ENCODE measurements around the gene FAM219B. TPM values are rescaled to one million over a fixed set of nuclear protein-coding genes. Genes with fewer than 3 reads are reported as not detected.

FAM219B gene
- total and polyA plus RNA-seq, 10 of the 15 experiments (the other 5 are each of a cell fraction or from before 2014, with no cell fraction given): 7.6 to 53.2 (median 29.4) TPM

GRCh38 chr15:74906067-74906449 is 593 bp downstream of the FAM219B start:
- Histone ChIP-seq H3K9me3 (replicated peaks; ENCODE audit: control insufficient read depth, insufficient read depth, low read length) (no peaks in the 10 kb centered on the region), H3K27ac (ENCODE audit: control insufficient read depth, insufficient read depth) (peak overlapping the region; percentile 76), H3K4me1 (ENCODE audit: control insufficient read depth, insufficient read depth, low read length) (peaks cover 6% of the 10 kb centered on the region), H3K9ac (ENCODE audit: control insufficient read depth, insufficient read depth, low read length) (peak overlapping the region; percentile 83), H3K79me2 (ENCODE audit: control insufficient read depth, insufficient read depth, low read length) (peaks cover 15% of the 10 kb centered on the region), H3K36me3 (ENCODE audit: control insufficient read depth in 2 of 2, insufficient read depth in 2 of 2, low read length in 1 of 2) (peaks cover 6 to 15% of the 10 kb centered on the region in 2 experiments; a peak in 3 of 4 replicates), H3K27me3 (replicated peaks in 1 of 2; ENCODE audit: control insufficient read depth in 2 of 2, insufficient read depth in 2 of 2, low read length in 1 of 2) (no peaks in the 10 kb centered on the region), H3K4me3 (peak overlapping the region; percentile 97), H2AFZ (ENCODE audit: control insufficient read depth, low read depth, low read length) (peak overlapping the region; percentile 97), H3K4me2 (ENCODE audit: control insufficient read depth, insufficient read depth) (peak overlapping the region; percentile 65), H4K20me1 (ENCODE audit: control insufficient read depth, insufficient read depth) (no peaks in the 10 kb centered on the region)
- BruUV-seq (replicated peaks): no TSS peak
- RAD21 ChIA-PET (ENCODE audit: unreplicated experiment): interaction anchor here (0.9 to 3.5 kb wide), 12 partner anchors 9 to 272 kb away, joined by 3 to 26 read pairs (median 6); partner anchors contain the start of gene ULK3
- intact Hi-C loops (cut with micrococcal nuclease; ENCODE audit: unreplicated experiment): no loop called here
- peak; percentile 54 for ATAC-seq
- in situ Hi-C loops (cut with MboI): no loop called here
- DNase-seq (ENCODE audit: low read depth, low spot score): no peak
- no peak for FAIRE-seq
- CTCF ChIA-PET: interaction anchor here (0.6 to 6.4 kb wide), 18 partner anchors 8 to 274 kb away, joined by 3 to 32 read pairs (median 4); no protein-coding TSS in a partner anchor
- WGBS (ENCODE audit: insufficient coverage, insufficient replicate concordance, low lambda C conversion rate, missing lambda C conversion rate): 0% methylated on average over 20 of the region's 20 CpGs
- TF ChIP-seq SMARCA5 (IDR thresholded peaks at IDR 0.05) (no peak), NBN (IDR thresholded peaks at IDR 0.05) (peak; percentile 11; the same call in 1 of the 2 replicates)
- POLR2A ChIA-PET: interaction anchor here (0.5 to 1.7 kb wide), 17 partner anchors 9 to 545 kb away, joined by 3 to 9 read pairs (median 4); partner anchors contain the start of gene SIN3A
- SMC1A ChIA-PET (ENCODE audit: uncharacterized antibody, unreplicated experiment): interaction anchor here (1.0 to 2.5 kb wide), 9 partner anchors 17 to 126 kb away, joined by 3 to 14 read pairs (median 4); partner anchors contain the start of gene MPI

DNA sequence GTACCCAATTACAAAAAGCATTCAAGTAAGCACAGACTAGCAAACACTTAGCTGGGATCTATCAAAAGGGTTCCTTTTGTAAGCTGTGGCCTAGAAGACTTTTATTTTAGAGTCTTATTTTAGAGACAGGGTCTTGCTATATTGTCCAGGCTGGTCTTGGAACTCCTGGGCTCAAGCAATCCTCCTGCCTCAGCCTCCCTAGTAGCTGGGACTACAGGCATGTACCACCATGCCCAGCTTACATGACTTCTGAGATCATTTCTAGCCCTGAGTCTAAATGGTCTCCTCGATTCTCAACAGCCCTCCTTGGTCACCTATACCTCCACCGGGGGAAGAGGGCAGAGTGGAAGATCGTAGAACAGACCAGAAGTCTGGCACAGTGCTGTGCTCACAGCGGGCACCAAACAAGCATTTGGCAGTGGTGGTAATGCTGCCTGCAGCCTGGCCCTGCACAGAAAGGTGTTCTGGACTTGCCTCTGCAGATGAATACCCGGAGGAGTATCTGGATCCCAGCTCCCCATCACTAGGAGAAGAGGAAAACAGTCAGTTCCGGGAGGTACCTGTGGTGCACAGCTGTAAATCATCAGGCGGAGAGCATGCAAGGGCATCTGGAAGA is 2.4 kb downstream of the FAM219B start:
- Histone ChIP-seq H3K4me2 (ENCODE audit: control insufficient read depth, insufficient read depth) (no peak overlapping the region), H3K36me3 (ENCODE audit: control insufficient read depth in 2 of 2, insufficient read depth in 2 of 2, low read length in 1 of 2) (peaks cover 12 to 20% of the 10 kb centered on the region in 2 experiments; a peak in 3 of 4 replicates), H3K79me2 (ENCODE audit: control insufficient read depth, insufficient read depth, low read length) (peaks cover 15% of the 10 kb centered on the region), H4K20me1 (ENCODE audit: control insufficient read depth, insufficient read depth) (no peaks in the 10 kb centered on the region), H3K27ac (ENCODE audit: control insufficient read depth, insufficient read depth) (no peak overlapping the region), H3K4me1 (ENCODE audit: control insufficient read depth, insufficient read depth, low read length) (peaks cover 6% of the 10 kb centered on the region), H2AFZ (ENCODE audit: control insufficient read depth, low read depth, low read length) (no peak overlapping the region), H3K4me3 (no peak overlapping the region; the same call in 1 of the 2 replicates), H3K27me3 (replicated peaks in 1 of 2; ENCODE audit: control insufficient read depth in 2 of 2, insufficient read depth in 2 of 2, low read length in 1 of 2) (no peaks in the 10 kb centered on the region), H3K9me3 (replicated peaks; ENCODE audit: control insufficient read depth, insufficient read depth, low read length) (no peaks in the 10 kb centered on the region), H3K9ac (ENCODE audit: control insufficient read depth, insufficient read depth, low read length) (no peak overlapping the region)
- FAIRE-seq (no peak), DNase-seq (ENCODE audit: low read depth, low spot score) (no peak), ATAC-seq (no peak)
- SMC1A ChIA-PET (ENCODE audit: uncharacterized antibody, unreplicated experiment): interaction anchor here (1.0 to 4.3 kb wide), 7 partner anchors 16 to 136 kb away, joined by 3 to 52 read pairs (median 4); no protein-coding TSS in a partner anchor
- POLR2A ChIA-PET: interaction anchor here (0.6 to 1.8 kb wide), 7 partner anchors 10 to 135 kb away, joined by 3 to 8 read pairs (median 4); no protein-coding TSS in a partner anchor
- intact Hi-C loops (cut with micrococcal nuclease; ENCODE audit: unreplicated experiment) (loop anchor here (5.0 kb wide), 3 partner anchors 47 to 132 kb away; partner anchors contain the start of gene ULK3), in situ Hi-C loops (cut with MboI) (no loop called here)
- RAD21 ChIA-PET (ENCODE audit: unreplicated experiment): interaction anchor here (0.6 to 1.8 kb wide), 5 partner anchors 55 to 802 kb away, joined by 3 to 8 read pairs (median 4); partner anchors contain the start of gene ULK3
- CTCF ChIA-PET: interaction anchor here (0.5 to 8.9 kb wide), 14 partner anchors 10 to 269 kb away, joined by 3 to 129 read pairs (median 9); partner anchors contain the start of genes MPI and SCAMP2
- no TSS peak for BruUV-seq (replicated peaks)
- WGBS (ENCODE audit: insufficient coverage, insufficient replicate concordance, low lambda C conversion rate, missing lambda C conversion rate): 98% methylated on average over 7 of the region's 7 CpGs
- no peak for TF ChIP-seq RBBP5 (conservative IDR thresholded peaks at IDR 0.05)
- TF ChIP-seq USF1 (IDR thresholded peaks at IDR 0.05; ENCODE audit: borderline replicate concordance, extremely low read length, insufficient read depth, low read depth, low read length): no peak
- TF ChIP-seq, protein P1, sequence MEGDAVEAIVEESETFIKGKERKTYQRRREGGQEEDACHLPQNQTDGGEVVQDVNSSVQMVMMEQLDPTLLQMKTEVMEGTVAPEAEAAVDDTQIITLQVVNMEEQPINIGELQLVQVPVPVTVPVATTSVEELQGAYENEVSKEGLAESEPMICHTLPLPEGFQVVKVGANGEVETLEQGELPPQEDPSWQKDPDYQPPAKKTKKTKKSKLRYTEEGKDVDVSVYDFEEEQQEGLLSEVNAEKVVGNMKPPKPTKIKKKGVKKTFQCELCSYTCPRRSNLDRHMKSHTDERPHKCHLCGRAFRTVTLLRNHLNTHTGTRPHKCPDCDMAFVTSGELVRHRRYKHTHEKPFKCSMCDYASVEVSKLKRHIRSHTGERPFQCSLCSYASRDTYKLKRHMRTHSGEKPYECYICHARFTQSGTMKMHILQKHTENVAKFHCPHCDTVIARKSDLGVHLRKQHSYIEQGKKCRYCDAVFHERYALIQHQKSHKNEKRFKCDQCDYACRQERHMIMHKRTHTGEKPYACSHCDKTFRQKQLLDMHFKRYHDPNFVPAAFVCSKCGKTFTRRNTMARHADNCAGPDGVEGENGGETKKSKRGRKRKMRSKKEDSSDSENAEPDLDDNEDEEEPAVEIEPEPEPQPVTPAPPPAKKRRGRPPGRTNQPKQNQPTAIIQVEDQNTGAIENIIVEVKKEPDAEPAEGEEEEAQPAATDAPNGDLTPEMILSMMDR (IDR thresholded peaks at IDR 0.05 in 2 of 3, conservative IDR thresholded peaks at IDR 0.05 in 1 of 3; ENCODE audit: control insufficient read depth in 2 of 3, extremely low read depth in 1 of 3, insufficient read depth in 1 of 3, low read depth in 3 of 3, low read length in 3 of 3): no peak
- TF ChIP-seq CEBPB (IDR thresholded peaks at IDR 0.05; ENCODE audit: borderline replicate concordance in 1 of 2, low read depth in 2 of 2, low read length in 2 of 2): no peak
- no peak for TF ChIP-seq CBFB (IDR thresholded peaks at IDR 0.05; ENCODE audit: low read depth)
- TF ChIP-seq NR2C2 (IDR thresholded peaks at IDR 0.05; ENCODE audit: borderline replicate concordance, control insufficient read depth, insufficient read length, low read depth): no peak

Data from GM12878 (cell line).